ENCODE measurements around the gene CRHR1.

- no peak for TF ChIP-seq MLX (CRISPR knock-in tag; IDR thresholded peaks at IDR 0.05)
- no peak for TF ChIP-seq SMAD3 (CRISPR knock-in tag; IDR thresholded peaks at IDR 0.05; ENCODE audit: borderline replicate concordance)
- TF ChIP-seq CTCF (IDR thresholded peaks at IDR 0.05): no peak
These were observed 25.4 kb downstream of the CRHR1 start for GRCh38 chr17:45809499-45809898.
